PC-3 (cell line): ENCODE results near the gene ASB16. TPM values are rescaled to one million over a fixed set of nuclear protein-coding genes. Genes with fewer than 3 reads are reported as not detected.

Source experiments
- ATAC-seq: fragments of 200-7000 bp; cut with Tn5 transposase; 2 replicates; pipeline ENCODE4 v1.9.1; 2020; ENCODE audit warnings: mild to moderate bottlenecking, moderate library complexity
- BruUV-seq: library from RNA; stranded (reverse); fragments of 400-500 nt; replicated peaks from 2 replicates; lab custom pipeline; 2021; lab: Mats Ljungman, UMichigan
- CTCF ChIA-PET: fragments of 300-600 bp; sonication (Branson Sonifier 250); formaldehyde crosslinking; loops from one replicate; lab custom pipeline; 2022; ENCODE audit warnings: antibody characterized with exemption; lab: Charles Lee
- POLR2A ChIA-PET: fragments of 300-600 bp; sonication (Branson Sonifier 250); formaldehyde crosslinking; loops from one replicate; lab custom pipeline; 2022; ENCODE audit warnings: antibody characterized with exemption; ENCODE audit not compliant: unreplicated experiment; lab: Charles Lee
- DNase-seq: peaks from one replicate; pipeline ENCODE4 v3.0.0-alpha.2; 2015
- H2AFZ ChIP-seq: fragments of 300-600 bp; sonication (generic); 2 replicates; pipeline ENCODE4 v1.6.0; 2016; ENCODE audit warnings: antibody characterized with exemption, low read length
- H3F3A ChIP-seq: fragments of 300-600 bp; sonication (generic); one replicate; pipeline ENCODE4 v1.6.0; 2017; ENCODE audit warnings: antibody characterized with exemption, low read length, control low read depth, mild to moderate bottlenecking; ENCODE audit not compliant: unreplicated experiment
- H3K27ac ChIP-seq: fragments of 300-600 bp; sonication (generic); 2 replicates; pipeline ENCODE4 v1.5.1; 2016; ENCODE audit warnings: mild to moderate bottlenecking, low read length
- H3K27me3 ChIP-seq: fragments of 300-600 bp; sonication (generic); 2 replicates; pipeline ENCODE4 v1.6.1; 2016; ENCODE audit warnings: low read length, mixed read lengths
- H3K36me3 ChIP-seq: fragments of 300-600 bp; sonication (generic); 2 replicates; pipeline ENCODE4 v1.6.1; 2016; ENCODE audit warnings: low read depth, mixed run types, low read length, mixed read lengths
- H3K4me1 ChIP-seq: fragments of 300-600 bp; sonication (generic); 2 replicates; pipeline ENCODE4 v1.5.1; 2016; ENCODE audit warnings: low read length; ENCODE audit not compliant: insufficient read depth
- H3K4me2 ChIP-seq: fragments of 300-600 bp; sonication (generic); 2 replicates; pipeline ENCODE4 v1.6.0; 2016; ENCODE audit warnings: low read length
- H3K4me3 ChIP-seq: fragments of 300-600 bp; sonication (generic); 2 replicates; pipeline ENCODE4 v1.5.1; 2016; ENCODE audit warnings: mild to moderate bottlenecking, low read length, mixed read lengths
- H3K79me2 ChIP-seq: fragments of 300-600 bp; sonication (generic); 2 replicates; pipeline ENCODE4 v1.6.1; 2017; ENCODE audit warnings: low read length, mixed read lengths
- H3K9ac ChIP-seq: fragments of 300-600 bp; sonication (generic); 2 replicates; pipeline ENCODE4 v1.6.0; 2016; ENCODE audit warnings: mild to moderate bottlenecking, low read length
- H3K9me2 ChIP-seq: fragments of 300-600 bp; sonication (generic); replicated peaks from 2 replicates; pipeline ENCODE4 v1.6.1; 2016; ENCODE audit warnings: mixed run types, low read length, mixed read lengths
- H3K9me3 ChIP-seq: fragments of 300-600 bp; sonication (generic); 2 replicates; pipeline ENCODE4 v1.6.1; 2016; ENCODE audit warnings: low read length, mixed read lengths
- H4K20me1 ChIP-seq: fragments of 300-600 bp; sonication (generic); 2 replicates; pipeline ENCODE4 v1.6.1; 2016; ENCODE audit warnings: low read length, mixed read lengths
- CTCF ChIP-seq: fragments of 300-600 bp; sonication (generic); conservative IDR thresholded peaks from 2 replicates; pipeline ENCODE4 v1.5.1; 2017; ENCODE audit warnings: antibody characterized with exemption, low read depth, mild to moderate bottlenecking, low read length
- EZH2 ChIP-seq: fragments of 300-600 bp; sonication (generic); IDR thresholded peaks from one replicate; pipeline ENCODE4 v1.6.1; 2017; ENCODE audit warnings: antibody characterized with exemption, mild to moderate bottlenecking, low read length; ENCODE audit not compliant: unreplicated experiment
- EZH2phosphoT487 ChIP-seq: fragments of 300-600 bp; sonication (generic); IDR thresholded peaks from 2 replicates; pipeline ENCODE4 v1.6.1; 2018; ENCODE audit warnings: mild to moderate bottlenecking, antibody characterized with exemption, low read length, borderline replicate concordance
- intact Hi-C: fragments of 100-400 bp; cut with micrococcal nuclease; formaldehyde crosslinking; loops from 2 replicates; pipeline ENCODE4 v1.9.0; 2023
- total RNA-seq: library from RNA; depleted of rRNA; stranded (reverse); fragments of >200 nt; gene quantifications from 2 replicates; pipeline ENCODE4 v1.2.3, GENCODE V29; 2014

Gene ASB16
- total RNA-seq, 1 experiment from 2014 or later: 0.51 TPM

GRCh38 chr17:44190481-44190880, 20.0 kb downstream of the ASB16 start:
- no peaks in the 10 kb centered on the region for H3K27me3 ChIP-seq
- ChIA-PET POLR2A (no interaction called here), CTCF (no interaction called here)
- H3K9me3 ChIP-seq: no peaks in the 10 kb centered on the region
- ATAC-seq: no peak
- no peak overlapping the region for H3K9ac ChIP-seq
- H3F3A ChIP-seq: no peaks in the 10 kb centered on the region
- H3K4me2 ChIP-seq: no peak overlapping the region
- H3K4me3 ChIP-seq: no peak overlapping the region
- BruUV-seq: no TSS peak
- no peak for DNase-seq
- no peak overlapping the region for H2AFZ ChIP-seq
- TF ChIP-seq EZH2phosphoT487 (no peak), EZH2 (no peak), CTCF (no peak)
- peaks cover 31% of the 10 kb centered on the region for H3K79me2 ChIP-seq
- peaks cover 12% of the 10 kb centered on the region for H3K4me1 ChIP-seq
- H3K9me2 ChIP-seq: no peaks in the 10 kb centered on the region
- peaks cover 16% of the 10 kb centered on the region for H3K36me3 ChIP-seq
- no peak overlapping the region for H3K27ac ChIP-seq
- intact Hi-C loops: loop anchor here (10.0 kb wide), 1 partner anchor 314 kb away; the partner anchor contains the start of gene GPATCH8
- H4K20me1 ChIP-seq: no peaks in the 10 kb centered on the region

DNA sequence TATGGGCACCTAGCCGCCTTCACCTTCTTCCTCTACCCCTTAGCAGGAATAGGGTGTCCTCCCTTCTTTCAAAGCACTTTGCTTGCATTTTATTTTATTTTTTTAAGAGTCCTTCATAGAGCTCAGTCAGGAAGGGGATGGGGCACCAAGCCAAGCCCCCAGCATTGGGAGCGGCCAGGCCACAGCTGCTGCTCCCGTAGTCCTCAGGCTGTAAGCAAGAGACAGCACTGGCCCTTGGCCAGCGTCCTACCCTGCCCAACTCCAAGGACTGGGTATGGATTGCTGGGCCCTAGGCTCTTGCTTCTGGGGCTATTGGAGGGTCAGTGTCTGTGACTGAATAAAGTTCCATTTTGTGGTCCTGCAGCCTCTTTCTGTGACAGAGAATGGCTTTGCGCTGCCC, 20.9 kb downstream of the ASB16 start:
- intact Hi-C loops: loop anchor here (10.0 kb wide), 1 partner anchor 313 kb away; the partner anchor contains the start of gene GPATCH8
- ATAC-seq (no peak), DNase-seq (no peak)
- H3K36me3 ChIP-seq: peaks cover 21% of the 10 kb centered on the region
- H3F3A ChIP-seq: no peaks in the 10 kb centered on the region
- H3K9ac ChIP-seq: no peak overlapping the region
- TF ChIP-seq EZH2phosphoT487: no peak
- no TSS peak for BruUV-seq
- peaks cover 9% of the 10 kb centered on the region for H3K4me1 ChIP-seq
- no peak overlapping the region for H2AFZ ChIP-seq
- H3K4me3 ChIP-seq: no peak overlapping the region
- H3K27me3 ChIP-seq: no peaks in the 10 kb centered on the region
- no peak overlapping the region for H3K27ac ChIP-seq
- ChIA-PET POLR2A (no interaction called here), CTCF (no interaction called here)
- no peaks in the 10 kb centered on the region for H3K9me3 ChIP-seq
- no peak overlapping the region for H3K4me2 ChIP-seq
- H4K20me1 ChIP-seq: no peaks in the 10 kb centered on the region
- H3K9me2 ChIP-seq: no peaks in the 10 kb centered on the region
- peaks cover 23% of the 10 kb centered on the region for H3K79me2 ChIP-seq

- Histone ChIP-seq H3F3A (no peaks in the 10 kb centered on the region), H3K4me2 (no peak overlapping the region), H4K20me1 (no peaks in the 10 kb centered on the region), H3K4me1 (peaks cover 9% of the 10 kb centered on the region), H3K9me3 (no peaks in the 10 kb centered on the region), H3K27me3 (no peaks in the 10 kb centered on the region), H2AFZ (no peak overlapping the region), H3K4me3 (no peak overlapping the region), H3K27ac (no peak overlapping the region), H3K36me3 (peaks cover 25% of the 10 kb centered on the region), H3K9ac (no peak overlapping the region), H3K9me2 (no peaks in the 10 kb centered on the region), H3K79me2 (peaks cover 27% of the 10 kb centered on the region)
- DNase-seq: peak; percentile 26
- intact Hi-C loops: loop anchor here (10.0 kb wide), 1 partner anchor 313 kb away; the partner anchor contains the start of gene GPATCH8
- TF ChIP-seq EZH2: no peak
- TF ChIP-seq EZH2phosphoT487: no peak
- TF ChIP-seq CTCF: no peak
- ChIA-PET POLR2A (no interaction called here), CTCF (no interaction called here)
- no TSS peak for BruUV-seq
- peak; percentile 29 for ATAC-seq
Observed at GRCh38 chr17:44191941-44192496, 21.5 kb downstream of the ASB16 start.
